GM23338 (cell line): ENCODE measurements around the gene TFAP2A. TPM values are rescaled to one million over a fixed set of nuclear protein-coding genes. Genes with fewer than 3 reads are reported as not detected.

Experiments used
- ATAC-seq: fragments of 200-7000 bp; cut with Tn5 transposase; 3 replicates; pipeline ENCODE4 v1.9.1; 2020
- DNase-seq: peaks from one replicate; pipeline ENCODE4 v3.0.0-alpha.2; 2015; ENCODE audit warnings: low spot score
- H2AFZ ChIP-seq: fragments of 200-600 bp; sonication (generic); 2 replicates; pipeline ENCODE4 v1.8.0; 2016; ENCODE audit warnings: antibody characterized with exemption, mild to moderate bottlenecking, moderate library complexity
- H3F3A ChIP-seq: fragments of 200-600 bp; sonication (generic); replicated peaks from 2 replicates; pipeline ENCODE4 v1.8.0; 2017; ENCODE audit warnings: antibody characterized with exemption, mixed run types, low read depth
- H3K27ac ChIP-seq: fragments of 200-600 bp; sonication (generic); 2 replicates; pipeline ENCODE4 v1.6.1; 2016; ENCODE audit warnings: low read depth
- H3K27me3 ChIP-seq: fragments of 200-600 bp; sonication (generic); 2 replicates; pipeline ENCODE4 v1.8.0; 2016; ENCODE audit warnings: mild to moderate bottlenecking, mixed run types, moderate library complexity; ENCODE audit not compliant: insufficient read depth
- H3K36me3 ChIP-seq: fragments of 200-600 bp; sonication (generic); 2 replicates; pipeline ENCODE4 v1.8.0; 2016; ENCODE audit warnings: mild to moderate bottlenecking; ENCODE audit not compliant: insufficient read depth
- H3K4me1 ChIP-seq: fragments of 200-600 bp; sonication (generic); 2 replicates; pipeline ENCODE4 v1.8.0; 2016; ENCODE audit warnings: mild to moderate bottlenecking, moderate library complexity; ENCODE audit not compliant: insufficient read depth
- H3K4me2 ChIP-seq: fragments of 200-600 bp; sonication (generic); 2 replicates; pipeline ENCODE4 v1.7.1; 2017; ENCODE audit warnings: mixed run types
- H3K4me3 ChIP-seq: fragments of 200-600 bp; sonication (generic); 2 replicates; pipeline ENCODE4 v1.6.1; 2016; ENCODE audit warnings: mixed run types
- H3K79me2 ChIP-seq: fragments of 200-600 bp; sonication (generic); replicated peaks from 2 replicates; pipeline ENCODE4 v1.8.0; 2017; ENCODE audit warnings: mild to moderate bottlenecking; ENCODE audit not compliant: insufficient read depth
- H3K9me2 ChIP-seq: fragments of 200-600 bp; sonication (generic); 2 replicates; pipeline ENCODE4 v1.8.0; 2017; ENCODE audit not compliant: insufficient read depth
- H4K20me1 ChIP-seq: fragments of 200-600 bp; sonication (generic); replicated peaks from 2 replicates; pipeline ENCODE4 v1.8.0; 2017; ENCODE audit warnings: mild to moderate bottlenecking; ENCODE audit not compliant: insufficient read depth
- H3K27ac Mint-ChIP-seq: 2 replicates; pipeline ENCODE4 v1.8.0; 2020; ENCODE audit warnings: inconsistent platforms, mild to moderate bottlenecking, moderate library complexity, mixed read lengths
- H3K27me3 Mint-ChIP-seq: 3 replicates; pipeline ENCODE4 v1.8.0; 2022; ENCODE audit warnings: low read depth, mild to moderate bottlenecking, moderate library complexity, mixed read lengths, inconsistent platforms; ENCODE audit not compliant: insufficient read depth, poor library complexity
- H3K36me3 Mint-ChIP-seq: 3 replicates; pipeline ENCODE4 v1.8.0; 2021; ENCODE audit warnings: low read depth, mild to moderate bottlenecking, inconsistent platforms, moderate library complexity, mixed read lengths
- H3K4me1 Mint-ChIP-seq: 3 replicates; pipeline ENCODE4 v1.8.0; 2020; ENCODE audit warnings: mild to moderate bottlenecking, inconsistent platforms, mixed read lengths
- H3K4me3 Mint-ChIP-seq: 3 replicates; pipeline ENCODE4 v1.8.0; 2021; ENCODE audit warnings: moderate library complexity, mild to moderate bottlenecking, inconsistent platforms, mixed read lengths
- H3K9me3 Mint-ChIP-seq: 3 replicates; pipeline ENCODE4 v1.8.0; 2020; ENCODE audit warnings: moderate library complexity, mild to moderate bottlenecking, inconsistent platforms, mixed read lengths
- CREB1 ChIP-seq: fragments of 250-450 bp; sonication (Bioruptor Pico); IDR thresholded peaks from 2 replicates; pipeline ENCODE4 v1.5.0; 2020; ENCODE audit warnings: low read depth, mild to moderate bottlenecking, moderate library complexity
- CTCF ChIP-seq, 2 experiments: fragments of 200-600 bp in 1 of 2; sonication (generic) in 1 of 2; conservative IDR thresholded peaks; 2 replicates each; pipeline versions ENCODE4 v1.5.1 to v1.6.1; 2016 to 2017; ENCODE audit warnings: antibody characterized with exemption in 2 of 2, low read depth in 2 of 2, mild to moderate bottlenecking in 2 of 2, moderate library complexity in 1 of 2
- ETS1 ChIP-seq: IDR thresholded peaks from 2 replicates; pipeline ENCODE4 v1.6.1; 2016; ENCODE audit warnings: antibody characterized with exemption
- EZH2 ChIP-seq: fragments of 200-600 bp; sonication (generic); IDR thresholded peaks from one replicate; pipeline ENCODE4 v1.8.0; 2017; ENCODE audit warnings: antibody characterized with exemption, mild to moderate bottlenecking, low read depth; ENCODE audit not compliant: unreplicated experiment
- EZH2phosphoT487 ChIP-seq: fragments of 200-600 bp; sonication (generic); IDR thresholded peaks from one replicate; pipeline ENCODE4 v1.8.1; 2018; ENCODE audit warnings: antibody characterized with exemption; ENCODE audit not compliant: unreplicated experiment
- JUNB ChIP-seq: IDR thresholded peaks from one replicate; pipeline ENCODE4 v1.6.1; 2016; ENCODE audit warnings: antibody characterized with exemption; ENCODE audit not compliant: unreplicated experiment
- NANOG ChIP-seq: IDR thresholded peaks from 2 replicates; pipeline ENCODE4 v1.6.1; 2016; ENCODE audit warnings: antibody characterized with exemption, borderline replicate concordance
- POLR2AphosphoS5 ChIP-seq: IDR thresholded peaks from 2 replicates; pipeline ENCODE4 v1.6.1; 2016; ENCODE audit warnings: antibody characterized with exemption, low read depth
- REST ChIP-seq: IDR thresholded peaks from one replicate; pipeline ENCODE4 v1.6.1; 2018; ENCODE audit warnings: antibody characterized with exemption; ENCODE audit not compliant: unreplicated experiment
- STAT1 ChIP-seq: IDR thresholded peaks from one replicate; pipeline ENCODE4 v1.6.1; 2016; ENCODE audit warnings: antibody characterized with exemption; ENCODE audit not compliant: unreplicated experiment
- ZNF114 ChIP-seq: fragments of 250-450 bp; sonication (Bioruptor Pico); IDR thresholded peaks from 2 replicates; pipeline ENCODE4 v1.5.0; 2020; ENCODE audit warnings: mild to moderate bottlenecking, moderate library complexity
- ZNF331 ChIP-seq: fragments of 250-450 bp; sonication (Bioruptor Pico); IDR thresholded peaks from 2 replicates; pipeline ENCODE4 v1.5.0; 2020; ENCODE audit warnings: low read depth, mild to moderate bottlenecking, moderate library complexity
- ZNF462 ChIP-seq: fragments of 250-450 bp; sonication (Bioruptor Pico); IDR thresholded peaks from 2 replicates; pipeline ENCODE4 v1.5.0; 2020; ENCODE audit warnings: mild to moderate bottlenecking, moderate library complexity
- polyA plus RNA-seq: library from polyadenylated mRNA; unstranded; fragments of >200 nt; fragmentation: Nextera tagmentation; extraction: Ambion mirVana; gene quantifications from 2 replicates; pipeline ENCODE4 v1.2.1, GENCODE V29; 2016
- total RNA-seq: library from RNA; depleted of rRNA; stranded (reverse); fragments of >200 nt; shearing (Covaris generic); gene quantifications from 2 replicates; pipeline ENCODE4 v1.2.3, GENCODE V29; 2014

Gene TFAP2A
- total and polyA plus RNA-seq, 2 experiments from 2014 or later = not detected

GRCh38 chr6:10453596-10453995 is 38.7 kb upstream of the TFAP2A start:
- H3K27ac Mint-ChIP-seq = no peak overlapping the region
- H3K27me3 ChIP-seq = no peaks in the 10 kb centered on the region
- ATAC-seq (no peak), DNase-seq (no peak)
- TF ChIP-seq ZNF331 (CRISPR knock-in tag) = no peak
- no peak for TF ChIP-seq EZH2phosphoT487
- TF ChIP-seq REST = no peak
- no peak for TF ChIP-seq CREB1
- no peak for TF ChIP-seq ETS1
- TF ChIP-seq ZNF114 = no peak
- TF ChIP-seq ZNF462 = no peak
- no peak for TF ChIP-seq EZH2
- TF ChIP-seq JUNB = no peak
- no peak for TF ChIP-seq NANOG
- TF ChIP-seq STAT1 = no peak
- TF ChIP-seq POLR2AphosphoS5 = no peak
- TF ChIP-seq CTCF (conservative IDR thresholded peaks at IDR 0.05; ENCODE audit: low read depth in 2 of 2) = no peak
- no peaks in the 10 kb centered on the region for H3K9me2 ChIP-seq
- H3K9me3 Mint-ChIP-seq = no peaks in the 10 kb centered on the region
- H3K4me2 ChIP-seq = no peak overlapping the region
- peaks cover 4% of the 10 kb centered on the region; the same call in 2 of the 3 replicates for H3K4me1 Mint-ChIP-seq
- H3K27me3 Mint-ChIP-seq = peaks cover 11% of the 10 kb centered on the region
- H3K36me3 Mint-ChIP-seq = no peaks in the 10 kb centered on the region
- H3K4me1 ChIP-seq = peaks cover 3% of the 10 kb centered on the region; the same call in 1 of the 2 replicates
- H2AFZ ChIP-seq = no peak overlapping the region
- H3K27ac ChIP-seq = no peak overlapping the region
- H3K4me3 Mint-ChIP-seq = no peak overlapping the region
- H3K36me3 ChIP-seq = no peaks in the 10 kb centered on the region
- no peaks in the 10 kb centered on the region for H4K20me1 ChIP-seq
- no peaks in the 10 kb centered on the region for H3K79me2 ChIP-seq
- no peak overlapping the region for H3K4me3 ChIP-seq
- H3F3A ChIP-seq = no peaks in the 10 kb centered on the region
